Measurements from ENCODE around the gene RANBP2.

Gene RANBP2

DNA sequence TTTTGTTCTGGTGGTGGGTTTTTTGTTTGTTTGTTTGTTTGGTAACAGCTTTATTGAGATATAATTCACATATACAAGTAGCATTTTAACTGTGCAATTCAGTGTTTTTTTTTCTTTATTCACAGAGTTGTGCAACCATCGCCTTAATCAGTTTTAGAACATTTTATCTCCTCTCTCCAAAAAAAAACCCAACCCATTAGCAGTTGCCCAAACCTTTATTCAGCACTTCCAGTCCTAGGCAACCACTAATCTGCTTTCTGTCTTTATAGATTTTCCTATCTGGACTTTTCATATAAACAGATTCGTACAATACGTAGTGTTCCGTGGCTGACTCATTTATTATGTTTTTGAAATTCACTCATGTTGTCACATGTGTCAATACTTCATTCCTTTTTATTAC, 106.0 kb downstream of the RANBP2 start:
- Mint-ChIP-seq H3K27ac (no peak overlapping the region), H3K4me3 (no peak overlapping the region), H3K4me1 (no peaks in the 10 kb centered on the region), H3K27me3 (ENCODE audit: low read depth, poor library complexity) (no peaks in the 10 kb centered on the region), H3K36me3 (ENCODE audit: low read depth) (peaks cover 82% of the 10 kb centered on the region), H3K9me3 (peaks cover 7% of the 10 kb centered on the region)
- TF ChIP-seq CTCF (IDR thresholded peaks at IDR 0.05), result no peak
- DNase-seq, result no peak

GRCh38 chr2:108825736-108826135, 106.5 kb downstream of the RANBP2 start:
- no peak for TF ChIP-seq CTCF (IDR thresholded peaks at IDR 0.05)
- Mint-ChIP-seq H3K9me3 (peaks cover 3% of the 10 kb centered on the region), H3K27ac (no peak overlapping the region), H3K36me3 (ENCODE audit: low read depth) (peaks cover 82% of the 10 kb centered on the region), H3K4me3 (no peak overlapping the region), H3K27me3 (ENCODE audit: low read depth, poor library complexity) (no peaks in the 10 kb centered on the region), H3K4me1 (no peaks in the 10 kb centered on the region)
- DNase-seq, result no peak

GRCh38 chr2:108829578-108830310, 110.5 kb downstream of the RANBP2 start:
- H3K4me3 Mint-ChIP-seq, result no peak overlapping the region
- no peak for DNase-seq
- H3K27ac Mint-ChIP-seq, result no peak overlapping the region
- H3K9me3 Mint-ChIP-seq, result peaks cover 34% of the 10 kb centered on the region
- H3K4me1 Mint-ChIP-seq, result peaks cover 5% of the 10 kb centered on the region
- no peaks in the 10 kb centered on the region for H3K27me3 Mint-ChIP-seq (ENCODE audit: low read depth, poor library complexity)
- H3K36me3 Mint-ChIP-seq (ENCODE audit: low read depth), result peaks cover 93% of the 10 kb centered on the region
- TF ChIP-seq CTCF (IDR thresholded peaks at IDR 0.05), result no peak

- Mint-ChIP-seq H3K27me3 (ENCODE audit: low read depth, poor library complexity) (no peaks in the 10 kb centered on the region), H3K36me3 (ENCODE audit: low read depth) (peaks cover 93% of the 10 kb centered on the region), H3K4me3 (no peak overlapping the region), H3K9me3 (peaks cover 67% of the 10 kb centered on the region), H3K27ac (peak overlapping the region; percentile 10), H3K4me1 (peaks cover 5% of the 10 kb centered on the region)
- no peak for DNase-seq
- TF ChIP-seq CTCF (IDR thresholded peaks at IDR 0.05), result no peak
These were observed 113.9 kb downstream of the RANBP2 start for GRCh38 chr2:108833219-108833618.

- Mint-ChIP-seq H3K4me1 (peaks cover 5% of the 10 kb centered on the region), H3K4me3 (no peak overlapping the region), H3K27ac (no peak overlapping the region), H3K36me3 (ENCODE audit: low read depth) (peaks cover 98% of the 10 kb centered on the region), H3K27me3 (ENCODE audit: low read depth, poor library complexity) (no peaks in the 10 kb centered on the region), H3K9me3 (peaks cover 79% of the 10 kb centered on the region)
- TF ChIP-seq CTCF (IDR thresholded peaks at IDR 0.05), result no peak
- DNase-seq, result no peak
These were observed 115.3 kb downstream of the RANBP2 start for GRCh38 chr2:108834620-108835019.

GRCh38 chr2:108835040-108835439, 115.8 kb downstream of the RANBP2 start:
- Mint-ChIP-seq H3K9me3 (peaks cover 80% of the 10 kb centered on the region), H3K4me3 (no peak overlapping the region), H3K4me1 (peaks cover 5% of the 10 kb centered on the region), H3K27me3 (ENCODE audit: low read depth, poor library complexity) (no peaks in the 10 kb centered on the region), H3K36me3 (ENCODE audit: low read depth) (peaks cover 99% of the 10 kb centered on the region), H3K27ac (no peak overlapping the region)
- no peak for TF ChIP-seq CTCF (IDR thresholded peaks at IDR 0.05)
- no peak for DNase-seq

All from nephron progenitor cell (in vitro differentiated cells).